Activated CD4-positive, CD25-positive, alpha-beta regulatory T cell treated with anti-CD3 and anti-CD28 coated beads, Interleukin-2, amount 50 U/mL, for 16 hours (primary cell): ENCODE measurements around the gene BLOC1S3.

Experiments
- DNase-seq: peaks from one replicate; pipeline ENCODE4 v3.0.0-alpha.2; 2020; ENCODE audit warnings: low read depth, low spot score

The BLOC1S3 gene

GRCh38 chr19:45146251-45146650 is 32.3 kb upstream of the BLOC1S3 start:
- no peak for DNase-seq

- DNase-seq, result no peak
Observed at GRCh38 chr19:45146741-45147205, 31.8 kb upstream of the BLOC1S3 start.

GRCh38 chr19:45147835-45148676 is 30.5 kb upstream of the BLOC1S3 start:
- DNase-seq, result no peak

GRCh38 chr19:45149129-45149528 is 29.5 kb upstream of the BLOC1S3 start:
- no peak for DNase-seq

GRCh38 chr19:45150180-45150579 is 28.4 kb upstream of the BLOC1S3 start:
- DNase-seq, result no peak

- DNase-seq, result no peak
Observed at GRCh38 chr19:45150751-45151281, 27.8 kb upstream of the BLOC1S3 start.

- no peak for DNase-seq
Observed at GRCh38 chr19:45151320-45151719, 27.3 kb upstream of the BLOC1S3 start.

- DNase-seq, result no peak
Observed at GRCh38 chr19:45151821-45152503, 26.6 kb upstream of the BLOC1S3 start.

- DNase-seq, result no peak
Observed at GRCh38 chr19:45152504-45153338, 25.9 kb upstream of the BLOC1S3 start.

- no peak for DNase-seq
Observed at GRCh38 chr19:45153339-45154063, 25.1 kb upstream of the BLOC1S3 start.

- no peak for DNase-seq
Observed at GRCh38 chr19:45154064-45154827, 24.3 kb upstream of the BLOC1S3 start.

- no peak for DNase-seq
Observed at GRCh38 chr19:45156011-45156630, 22.5 kb upstream of the BLOC1S3 start.

GRCh38 chr19:45156751-45157150 is 21.8 kb upstream of the BLOC1S3 start:
- no peak for DNase-seq

- DNase-seq, result no peak
Observed at GRCh38 chr19:45158503-45159209, 19.9 kb upstream of the BLOC1S3 start.

GRCh38 chr19:45159210-45159970 is 19.2 kb upstream of the BLOC1S3 start:
- no peak for DNase-seq

- no peak for DNase-seq
Observed at GRCh38 chr19:45159971-45160324, 18.6 kb upstream of the BLOC1S3 start.

- no peak for DNase-seq
Observed at GRCh38 chr19:45160870-45161737, 17.5 kb upstream of the BLOC1S3 start, which contains the start of gene NKPD1. NKPD1 (minus strand) TSS chr19:45160982; CDS start chr19:45160150, 832 bp downstream.
